Measurements from ENCODE around the gene NCEH1. TPM values are rescaled to one million over a fixed set of nuclear protein-coding genes. Genes with fewer than 3 reads are reported as not detected.

NCEH1 gene
- total RNA-seq, 1 experiment from 2014 or later, result 11.5 TPM

GRCh38 chr3:172707030-172707429 is 3.8 kb downstream of the NCEH1 start (continued):
- no peak for TF ChIP-seq SRF (IDR thresholded peaks at IDR 0.05; ENCODE audit: low read depth)
- TF ChIP-seq SIN3A (IDR thresholded peaks at IDR 0.05; ENCODE audit: low read depth), result no peak
- TF ChIP-seq CBX3 (IDR thresholded peaks at IDR 0.05; ENCODE audit: low read depth), result no peak
- no peak for TF ChIP-seq ATF3 (IDR thresholded peaks at IDR 0.05)
- TF ChIP-seq ZNF274 (IDR thresholded peaks at IDR 0.05; ENCODE audit: low read depth, low read length), result no peak
- no peak for TF ChIP-seq EZH2phosphoT487 (IDR thresholded peaks at IDR 0.05; ENCODE audit: borderline replicate concordance)

DNA sequence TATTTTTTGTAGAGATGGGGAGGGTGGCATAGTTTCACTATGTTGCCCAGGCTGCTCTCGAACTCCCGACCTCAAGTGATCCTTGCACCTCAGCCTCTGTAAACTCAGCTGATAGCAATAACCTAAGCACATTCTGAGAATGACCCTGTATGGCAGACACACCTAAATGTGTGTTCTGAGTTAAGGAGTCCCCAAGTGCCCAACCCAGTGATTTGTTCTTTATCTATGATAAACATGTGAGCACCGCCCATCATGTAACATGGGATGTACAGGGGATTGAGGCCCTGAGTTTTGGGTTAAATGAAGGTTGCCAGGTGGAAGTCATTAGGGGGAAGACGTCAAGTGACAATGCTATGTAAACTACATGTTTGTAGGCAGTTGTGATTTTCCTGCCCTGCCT is 5.7 kb downstream of the NCEH1 start:
- H3K4me1 ChIP-seq (ENCODE audit: control insufficient read depth in 1 of 2, insufficient read depth in 2 of 2, low read length in 2 of 2), result peaks cover 6 to 19% of the 10 kb centered on the region in 2 experiments; a peak in 3 of 4 replicates
- ChIA-PET RAD21 (ENCODE audit: low non-redundant PET in 1 of 2, low total read pairs in 2 of 2, uncharacterized antibody in 2 of 2, unreplicated experiment in 2 of 2) (no interaction called here), POLR2A (no interaction called here), CTCF (no interaction called here)
- no peaks in the 10 kb centered on the region for H3K27me3 ChIP-seq (ENCODE audit: insufficient read depth, low read length)
- H3K9ac ChIP-seq (ENCODE audit: low read length), result no peak overlapping the region
- intact Hi-C loops (cut with micrococcal nuclease), result no loop called here
- H3K36me3 ChIP-seq (ENCODE audit: control insufficient read depth in 1 of 2, insufficient read depth in 2 of 2, low read length in 2 of 2), result no peaks in the 10 kb centered on the region
- H3K9me2 ChIP-seq (ENCODE audit: insufficient read depth), result no peaks in the 10 kb centered on the region
- peaks cover 74% of the 10 kb centered on the region for H3K79me2 ChIP-seq (ENCODE audit: insufficient read depth, low read length)
- no peaks in the 10 kb centered on the region for H3K9me3 ChIP-seq (ENCODE audit: control insufficient read depth in 1 of 2, insufficient read depth in 1 of 2, low read depth in 1 of 2, low read length in 2 of 2)
- no peak for ATAC-seq
- no peak overlapping the region for H3K4me3 ChIP-seq (replicated peaks in 1 of 2; ENCODE audit: low read depth in 1 of 2, low read length in 2 of 2)
- H3K4me2 ChIP-seq (ENCODE audit: low read length), result no peak overlapping the region
- no peak overlapping the region for H3K27ac ChIP-seq (ENCODE audit: low read depth, low read length)
- TF ChIP-seq CBX3 (IDR thresholded peaks at IDR 0.05; ENCODE audit: low read depth) (no peak), TCF7L2 (IDR thresholded peaks at IDR 0.05; ENCODE audit: borderline replicate concordance, extremely low read depth, insufficient read depth, insufficient read length) (no peak), ZNF274 (IDR thresholded peaks at IDR 0.05; ENCODE audit: low read depth, low read length) (no peak)
- TF ChIP-seq, protein P1, sequence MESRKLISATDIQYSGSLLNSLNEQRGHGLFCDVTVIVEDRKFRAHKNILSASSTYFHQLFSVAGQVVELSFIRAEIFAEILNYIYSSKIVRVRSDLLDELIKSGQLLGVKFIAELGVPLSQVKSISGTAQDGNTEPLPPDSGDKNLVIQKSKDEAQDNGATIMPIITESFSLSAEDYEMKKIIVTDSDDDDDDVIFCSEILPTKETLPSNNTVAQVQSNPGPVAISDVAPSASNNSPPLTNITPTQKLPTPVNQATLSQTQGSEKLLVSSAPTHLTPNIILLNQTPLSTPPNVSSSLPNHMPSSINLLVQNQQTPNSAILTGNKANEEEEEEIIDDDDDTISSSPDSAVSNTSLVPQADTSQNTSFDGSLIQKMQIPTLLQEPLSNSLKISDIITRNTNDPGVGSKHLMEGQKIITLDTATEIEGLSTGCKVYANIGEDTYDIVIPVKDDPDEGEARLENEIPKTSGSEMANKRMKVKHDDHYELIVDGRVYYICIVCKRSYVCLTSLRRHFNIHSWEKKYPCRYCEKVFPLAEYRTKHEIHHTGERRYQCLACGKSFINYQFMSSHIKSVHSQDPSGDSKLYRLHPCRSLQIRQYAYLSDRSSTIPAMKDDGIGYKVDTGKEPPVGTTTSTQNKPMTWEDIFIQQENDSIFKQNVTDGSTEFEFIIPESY (IDR thresholded peaks at IDR 0.05; ENCODE audit: extremely low read depth, insufficient replicate concordance, low read length), result no peak
- H2AFZ ChIP-seq (ENCODE audit: low read depth, low read length, poor library complexity, severe bottlenecking), result no peak overlapping the region
- DNase-seq (ENCODE audit: low read depth, low spot score), result no peak
- BruUV-seq (replicated peaks), result no TSS peak
- no peaks in the 10 kb centered on the region for H4K20me1 ChIP-seq (ENCODE audit: insufficient read depth)

Measured in HCT116 (cell line).